Femur (tissue), 1 donor: ENCODE measurements around the gene TACR1.

Experiments
- DNase-seq: peaks from one replicate; pipeline ENCODE4 v3.0.0-alpha.2; 2017

Gene TACR1

GRCh38 chr2:75142081-75142480, 57.2 kb downstream of the TACR1 start:
- DNase-seq, result no peak

- DNase-seq, result no peak
Measured at GRCh38 chr2:75140288-75140687, 59.0 kb downstream of the TACR1 start.

GRCh38 chr2:75139171-75139570, 60.1 kb downstream of the TACR1 start:
- no peak for DNase-seq

- DNase-seq, result no peak
Measured at GRCh38 chr2:75138528-75138927, 60.8 kb downstream of the TACR1 start.

- no peak for DNase-seq
Measured at GRCh38 chr2:75135776-75136400, 63.4 kb downstream of the TACR1 start.

GRCh38 chr2:75134860-75135259, 64.5 kb downstream of the TACR1 start:
- DNase-seq, result no peak

GRCh38 chr2:75133621-75134570, 65.4 kb downstream of the TACR1 start:
- DNase-seq, result peak; percentile 41

- DNase-seq, result no peak
Measured at GRCh38 chr2:75130171-75130570, 69.1 kb downstream of the TACR1 start.

GRCh38 chr2:75123876-75124275, 75.4 kb downstream of the TACR1 start:
- DNase-seq, result no peak

GRCh38 chr2:75113231-75113869, 86.0 kb downstream of the TACR1 start:
- no peak for DNase-seq

- no peak for DNase-seq
Measured at GRCh38 chr2:75108937-75109482, 90.3 kb downstream of the TACR1 start.

GRCh38 chr2:75102011-75102410, 97.3 kb downstream of the TACR1 start:
- DNase-seq, result no peak

- no peak for DNase-seq
Measured at GRCh38 chr2:75100801-75101151, 98.5 kb downstream of the TACR1 start.

- no peak for DNase-seq
Measured at GRCh38 chr2:75100011-75100800, 99.1 kb downstream of the TACR1 start.

GRCh38 chr2:75099521-75099922, 99.8 kb downstream of the TACR1 start:
- no peak for DNase-seq

GRCh38 chr2:75098856-75099255, 100.5 kb downstream of the TACR1 start:
- DNase-seq, result no peak

GRCh38 chr2:75097831-75098230, 101.5 kb downstream of the TACR1 start:
- DNase-seq, result no peak

- DNase-seq, result no peak
Measured at GRCh38 chr2:75094405-75094804, 104.9 kb downstream of the TACR1 start.

- no peak for DNase-seq
Measured at GRCh38 chr2:75090770-75091515, 108.4 kb downstream of the TACR1 start.

- no peak for DNase-seq
Measured at GRCh38 chr2:75089471-75089870, 109.8 kb downstream of the TACR1 start.

- DNase-seq, result no peak
Measured at GRCh38 chr2:75088791-75089190, 110.5 kb downstream of the TACR1 start.

- DNase-seq, result no peak
Measured at GRCh38 chr2:75087736-75088135, 111.6 kb downstream of the TACR1 start.
